SK-N-SH (cell line): ENCODE results near the gene CENATAC. TPM values are rescaled to one million over a fixed set of nuclear protein-coding genes. Genes with fewer than 3 reads are reported as not detected.

Experiments used
- CTCF ChIA-PET: fragments of 300-600, 350-600 bp; formaldehyde crosslinking; extraction: SDS; loops from one replicate; lab custom pipeline; 2021; lab: Yijun Ruan, JAX
- POLR2A ChIA-PET: fragments of 350-600 bp; sonication (Branson Sonifier 250); formaldehyde crosslinking; extraction: SDS; loops from one replicate; lab custom pipeline; 2020; ENCODE audit warnings: antibody characterized with exemption, inconsistent platforms; lab: Yijun Ruan, JAX
- DNase-seq: peaks from one replicate; pipeline ENCODE4 v3.0.0; 2012
- H2AFZ ChIP-seq: fragments of 200-600 bp; sonication (generic); 2 replicates; pipeline ENCODE4 v1.8.1; 2016; ENCODE audit warnings: antibody characterized with exemption, mild to moderate bottlenecking, low read depth
- H3F3A ChIP-seq: fragments of 200-600 bp; sonication (generic); replicated peaks from 2 replicates; pipeline ENCODE3; 2016; ENCODE audit warnings: antibody characterized with exemption, mild to moderate bottlenecking; ENCODE audit not compliant: insufficient read depth
- H3K27ac ChIP-seq, 2 experiments: fragments of 200-500 bp in 1 of 2; fragments of 200-600 bp in 1 of 2; sonication (Bioruptor generic) in 1 of 2; sonication (generic), shearing (Covaris generic) in 1 of 2; 2 replicates each; pipeline versions ENCODE4 v1.5.1 to v1.6.1; 2014 to 2016; ENCODE audit warnings: low read depth in 2 of 2, inconsistent platforms in 1 of 2, low read length in 1 of 2, mild to moderate bottlenecking in 1 of 2, mixed read lengths in 1 of 2
- H3K27me3 ChIP-seq: fragments of 200-600 bp; sonication (generic), shearing (Covaris generic); 2 replicates; pipeline ENCODE4 v1.6.1; 2016; ENCODE audit warnings: mixed run types; ENCODE audit not compliant: insufficient read depth
- H3K36me3 ChIP-seq, 2 experiments: fragments of 200-500 bp in 1 of 2; fragments of 200-600 bp in 1 of 2; sonication (Bioruptor generic) in 1 of 2; sonication (generic) in 1 of 2; replicated peaks in 1 of 2; 2 replicates each; pipeline versions ENCODE3 to v1.5.1; 2014 to 2016; ENCODE audit warnings: low read length in 1 of 2, mild to moderate bottlenecking in 1 of 2; ENCODE audit not compliant: insufficient read depth in 2 of 2, control insufficient read depth in 1 of 2
- H3K4me1 ChIP-seq, 2 experiments: fragments of 200-500 bp in 1 of 2; fragments of 200-600 bp in 1 of 2; sonication (Bioruptor generic) in 1 of 2; sonication (generic), shearing (Covaris generic) in 1 of 2; 2 replicates each; pipeline versions ENCODE4 v1.5.1 to v1.6.1; 2014 to 2016; ENCODE audit warnings: low read depth in 1 of 2, low read length in 1 of 2, mixed run types in 1 of 2; ENCODE audit not compliant: insufficient read depth in 2 of 2, control insufficient read depth in 1 of 2
- H3K4me2 ChIP-seq: fragments of 200-600 bp; sonication (generic), shearing (Covaris generic); 2 replicates; pipeline ENCODE4 v1.6.1; 2017; ENCODE audit warnings: mixed run types
- H3K4me3 ChIP-seq, 2 experiments: fragments of 200-500 bp in 1 of 2; fragments of 200-600 bp in 1 of 2; sonication (Bioruptor generic) in 1 of 2; sonication (generic), shearing (Covaris generic) in 1 of 2; 2 replicates each; pipeline versions ENCODE4 v1.5.1 to v1.8.1; 2014 to 2016; ENCODE audit warnings: low read depth in 2 of 2, inconsistent platforms in 1 of 2, low read length in 1 of 2, mild to moderate bottlenecking in 1 of 2, mixed read lengths in 1 of 2, moderate library complexity in 1 of 2
- H3K79me2 ChIP-seq: fragments of 200-600 bp; sonication (generic); 2 replicates; pipeline ENCODE4 v1.8.1; 2017; ENCODE audit warnings: mild to moderate bottlenecking; ENCODE audit not compliant: insufficient read depth
- H3K9ac ChIP-seq: fragments of 200-600 bp; sonication (generic); 2 replicates; pipeline ENCODE4 v1.6.1; 2017; ENCODE audit warnings: mixed run types
- H3K9me2 ChIP-seq: fragments of 200-600 bp; sonication (generic); 2 replicates; pipeline ENCODE4 v1.6.1; 2017; ENCODE audit warnings: mixed run types
- H3K9me3 ChIP-seq: fragments of 200-600 bp; sonication (generic); 2 replicates; pipeline ENCODE4 v1.6.1; 2017; ENCODE audit warnings: mixed run types, mild to moderate bottlenecking, moderate library complexity
- H4K20me1 ChIP-seq: fragments of 200-600 bp; sonication (generic); 2 replicates; pipeline ENCODE4 v1.6.1; 2017; ENCODE audit warnings: mild to moderate bottlenecking, mixed run types; ENCODE audit not compliant: insufficient read depth
- CHD2 ChIP-seq: fragments of 150-350 bp; IDR thresholded peaks from 2 replicates; pipeline ENCODE4 v1.6.1; 2018; ENCODE audit warnings: low read length; ENCODE audit not compliant: partially characterized antibody
- EZH2phosphoT487 ChIP-seq: fragments of 200-600 bp; sonication (generic); IDR thresholded peaks from 2 replicates; pipeline ENCODE4 v1.6.1; 2017; ENCODE audit warnings: low read depth, mixed run types, mild to moderate bottlenecking, antibody characterized with exemption, moderate library complexity, borderline replicate concordance
- FOSL2 ChIP-seq: IDR thresholded peaks from 2 replicates; pipeline ENCODE4 v1.4.0; 2012; ENCODE audit warnings: low read depth, mild to moderate bottlenecking, moderate library complexity, borderline replicate concordance
- FOXJ3 ChIP-seq: sonication (generic); formaldehyde crosslinking; IDR thresholded peaks from 2 replicates; pipeline ENCODE4 v1.5.1; 2020; ENCODE audit warnings: mild to moderate bottlenecking, missing genetic modification reagents
- IRF3 ChIP-seq: fragments of 150-350 bp; IDR thresholded peaks from 2 replicates; pipeline ENCODE4 v1.6.1; 2016; ENCODE audit warnings: mild to moderate bottlenecking, low read depth, low read length
- MXI1 ChIP-seq: IDR thresholded peaks from 2 replicates; pipeline ENCODE4 v1.6.1; 2012; ENCODE audit warnings: mild to moderate bottlenecking, low read depth, low read length, improper control_type of control experiment
- NRF1 ChIP-seq: IDR thresholded peaks from 2 replicates; pipeline ENCODE4 v1.6.1; 2012; ENCODE audit warnings: low read depth, mild to moderate bottlenecking, low read length
- PBX3 ChIP-seq: IDR thresholded peaks from 2 replicates; pipeline ENCODE4; 2012
- RAD21 ChIP-seq: IDR thresholded peaks from 2 replicates; pipeline ENCODE4 v1.6.1; 2012; ENCODE audit warnings: mild to moderate bottlenecking, low read length
- RCOR1 ChIP-seq: fragments of 150-350 bp; IDR thresholded peaks from 2 replicates; pipeline ENCODE4 v1.6.1; 2017; ENCODE audit warnings: antibody characterized with exemption, low read length
- RFX5 ChIP-seq: IDR thresholded peaks from 2 replicates; pipeline ENCODE4 v1.6.1; 2012; ENCODE audit warnings: mild to moderate bottlenecking, improper control_type of control experiment, low read length
- RXRA ChIP-seq: IDR thresholded peaks from 2 replicates; pipeline ENCODE4 v1.4.0; 2012; ENCODE audit warnings: low read depth, mild to moderate bottlenecking, borderline replicate concordance
- SMC3 ChIP-seq: IDR thresholded peaks from 2 replicates; pipeline ENCODE4 v1.6.1; 2012; ENCODE audit warnings: low read depth, low read length, improper control_type of control experiment
- TAF1 ChIP-seq: IDR thresholded peaks from 2 replicates; pipeline ENCODE4 v1.6.1; 2012; ENCODE audit warnings: low read depth, mild to moderate bottlenecking, low read length, moderate library complexity, borderline replicate concordance
- TEAD4 ChIP-seq: IDR thresholded peaks from 2 replicates; pipeline ENCODE4 v1.4.0; 2012; ENCODE audit warnings: mild to moderate bottlenecking, borderline replicate concordance; ENCODE audit not compliant: insufficient read depth
- USF1 ChIP-seq: IDR thresholded peaks from 2 replicates; pipeline ENCODE4 v1.4.0; 2012; ENCODE audit warnings: low read depth, borderline replicate concordance
- USF2 ChIP-seq: fragments of 150-350 bp; IDR thresholded peaks from 2 replicates; pipeline ENCODE4 v1.6.1; 2017; ENCODE audit warnings: antibody characterized with exemption, low read length, low read depth, borderline replicate concordance
- YY1 ChIP-seq: IDR thresholded peaks from 2 replicates; pipeline ENCODE4 v1.4.0; 2012; ENCODE audit warnings: low read depth, mild to moderate bottlenecking
- WGBS: methylation state at CpG from one replicate; pipeline ENCODE4 v1.1.6; 2017; ENCODE audit warnings: low lambda C conversion rate; 5-methylcytosine and 5-hydroxymethylcytosine counted together
- polyA plus RNA-seq, 3 experiments: library from polyadenylated mRNA; depleted of rRNA; stranded (reverse); fragments of >200 nt; gene quantifications; 2 replicates each; pipeline ENCODE4 v1.2.3, GENCODE V29; 2012

Gene CENATAC
- polyA plus RNA-seq, 1 of the 3 experiments (the other 2 are of a cell fraction), result 16.0 TPM

GRCh38 chr11:119047205-119047604, 49.3 kb downstream of the CENATAC start:
- CTCF ChIA-PET, result interaction anchor here (0.7 to 1.4 kb wide), 2 partner anchors 9 to 16 kb away, joined by 3 to 5 read pairs; no protein-coding TSS in a partner anchor
- H2AFZ ChIP-seq, result no peak overlapping the region
- peaks cover 12 to 59% of the 10 kb centered on the region in 2 experiments for H3K36me3 ChIP-seq
- WGBS, result 96% methylated on average over 6 of the region's 6 CpGs
- no peak overlapping the region for H3K4me2 ChIP-seq
- H3K4me3 ChIP-seq, result no peak overlapping the region
- no peak overlapping the region for H3K27ac ChIP-seq
- no peaks in the 10 kb centered on the region for H3K9me2 ChIP-seq
- no peaks in the 10 kb centered on the region for H3K4me1 ChIP-seq
- H3K9ac ChIP-seq, result no peak overlapping the region
- no peaks in the 10 kb centered on the region for H3K79me2 ChIP-seq
- H3K27me3 ChIP-seq, result no peaks in the 10 kb centered on the region
- no peaks in the 10 kb centered on the region for H3F3A ChIP-seq
- TF ChIP-seq FOXJ3 (CRISPR knock-in tag) (no peak), USF1 (no peak)
- no peak for DNase-seq
- H4K20me1 ChIP-seq, result no peaks in the 10 kb centered on the region
- no peaks in the 10 kb centered on the region for H3K9me3 ChIP-seq
- POLR2A ChIA-PET, result interaction anchor here (1.2 to 3.1 kb wide), 2 partner anchors 8 to 9 kb away, joined by 4 to 12 read pairs; no protein-coding TSS in a partner anchor

- Histone ChIP-seq H3K79me2 (no peaks in the 10 kb centered on the region), H2AFZ (no peak overlapping the region), H3K4me1 (no peaks in the 10 kb centered on the region), H3K9me2 (no peaks in the 10 kb centered on the region), H3K4me3 (no peak overlapping the region), H3K36me3 (peaks cover 23 to 73% of the 10 kb centered on the region in 2 experiments), H3K27me3 (no peaks in the 10 kb centered on the region), H4K20me1 (no peaks in the 10 kb centered on the region), H3K4me2 (no peak overlapping the region), H3K9ac (no peak overlapping the region), H3K9me3 (no peaks in the 10 kb centered on the region), H3K27ac (no peak overlapping the region), H3F3A (no peaks in the 10 kb centered on the region)
- DNase-seq, result no peak
- POLR2A ChIA-PET, result interaction anchor here (1.6 kb wide), 1 partner anchor 17 kb away, joined by 3 read pairs; no protein-coding TSS in a partner anchor
- 93% methylated on average over 9 of the region's 9 CpGs for WGBS
- CTCF ChIA-PET, result interaction anchor here (0.9 to 1.1 kb wide), 3 partner anchors 8 to 19 kb away, joined by 3 to 4 read pairs (median 4); partner anchors contain the start of genes HYOU1, SLC37A4 and VPS11
- no peak for TF ChIP-seq RFX5
- no peak for TF ChIP-seq TAF1
- no peak for TF ChIP-seq NRF1
- no peak for TF ChIP-seq TEAD4
- no peak for TF ChIP-seq SMC3
- no peak for TF ChIP-seq RXRA
- no peak for TF ChIP-seq YY1
- no peak for TF ChIP-seq EZH2phosphoT487
- no peak for TF ChIP-seq RCOR1
- TF ChIP-seq IRF3, result no peak
- no peak for TF ChIP-seq CHD2
- TF ChIP-seq MXI1, result no peak
- no peak for TF ChIP-seq USF2
- no peak for TF ChIP-seq FOSL2
- TF ChIP-seq RAD21, result no peak
- no peak for TF ChIP-seq PBX3
Observed at GRCh38 chr11:119048644-119049043, 50.7 kb downstream of the CENATAC start.
